Activated T-cell treated with anti-CD3 and anti-CD28 coated beads, Interleukin-2, amount 50 U/mL, for 72 hours (primary cell): ENCODE data around the gene GPR25. TPM values are rescaled to one million over a fixed set of nuclear protein-coding genes. Genes with fewer than 3 reads are reported as not detected.

Experiments
- ATAC-seq, 2 donors: fragments of 150-1000 bp; cut with Tn5 transposase; replicated peaks in 1 of 2; 2 replicates each; pipeline ENCODE4 v1.10.0; 2021; ENCODE audit warnings: moderate library complexity in 2 of 2, mild to moderate bottlenecking in 1 of 2
- DNase-seq, 2 donors: peaks; one replicate each; pipeline ENCODE4 v3.0.0; 2021 to 2022; ENCODE audit warnings: mixed read lengths in 1 of 2
- H3K27ac Mint-ChIP-seq: one replicate; pipeline ENCODE4 v1.8.0; 2022; ENCODE audit warnings: mild to moderate bottlenecking, moderate library complexity, mixed read lengths
- H3K27me3 Mint-ChIP-seq: one replicate; pipeline ENCODE4 v1.8.0; 2022; ENCODE audit warnings: low read depth, mixed read lengths
- H3K36me3 Mint-ChIP-seq, 2 donors: one replicate each; pipeline ENCODE4 v1.8.0; 2022; ENCODE audit warnings: mixed read lengths in 2 of 2, mild to moderate bottlenecking in 1 of 2; ENCODE audit not compliant: insufficient read depth in 2 of 2
- H3K4me1 Mint-ChIP-seq: one replicate; pipeline ENCODE4 v1.8.0; 2022; ENCODE audit warnings: low read depth, mixed read lengths
- H3K4me3 Mint-ChIP-seq, 2 donors: one replicate each; pipeline ENCODE4 v1.8.0; 2022; ENCODE audit warnings: mild to moderate bottlenecking in 2 of 2, mixed read lengths in 2 of 2, moderate library complexity in 2 of 2
- H3K9me3 Mint-ChIP-seq, 2 donors: one replicate each; pipeline ENCODE4 v1.8.0; 2022; ENCODE audit warnings: mixed read lengths in 2 of 2
- total RNA-seq, 2 donors: library from RNA; stranded (reverse); gene quantifications; one replicate each; pipeline ENCODE4 v1.2.3, GENCODE V29; 2022

GPR25 gene
- total RNA-seq, 2 donors from 2014 or later, result not detected

DNA sequence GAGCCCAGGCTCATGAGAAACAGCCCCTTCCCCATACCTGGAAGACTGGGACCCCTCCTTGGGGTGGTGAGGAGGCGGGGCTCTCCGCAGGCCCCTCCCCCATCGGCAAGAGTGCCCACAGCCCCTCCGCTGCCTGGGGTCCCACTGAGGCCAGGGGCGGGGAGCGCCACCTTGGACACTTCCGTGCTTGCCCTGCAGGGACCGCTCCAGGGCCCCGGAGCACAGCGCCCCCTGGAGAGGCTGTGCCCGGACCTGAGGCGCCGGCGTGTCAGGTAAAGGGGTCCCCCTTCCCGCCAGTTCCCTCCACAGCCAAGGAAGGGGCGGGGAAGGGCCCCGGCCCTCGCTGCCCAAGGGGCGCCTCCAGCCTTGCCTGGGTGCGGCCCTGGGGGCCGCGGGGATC lies 43.4 kb downstream of the GPR25 start:
- ATAC-seq (no peak), DNase-seq (no peak)
- no peaks in the 10 kb centered on the region for H3K4me1 Mint-ChIP-seq
- no peak overlapping the region for H3K27ac Mint-ChIP-seq
- no peak overlapping the region for H3K4me3 Mint-ChIP-seq
- H3K27me3 Mint-ChIP-seq, result peaks cover 53% of the 10 kb centered on the region
- H3K36me3 Mint-ChIP-seq, result no peaks in the 10 kb centered on the region
- H3K9me3 Mint-ChIP-seq, result no peaks in the 10 kb centered on the region

DNA sequence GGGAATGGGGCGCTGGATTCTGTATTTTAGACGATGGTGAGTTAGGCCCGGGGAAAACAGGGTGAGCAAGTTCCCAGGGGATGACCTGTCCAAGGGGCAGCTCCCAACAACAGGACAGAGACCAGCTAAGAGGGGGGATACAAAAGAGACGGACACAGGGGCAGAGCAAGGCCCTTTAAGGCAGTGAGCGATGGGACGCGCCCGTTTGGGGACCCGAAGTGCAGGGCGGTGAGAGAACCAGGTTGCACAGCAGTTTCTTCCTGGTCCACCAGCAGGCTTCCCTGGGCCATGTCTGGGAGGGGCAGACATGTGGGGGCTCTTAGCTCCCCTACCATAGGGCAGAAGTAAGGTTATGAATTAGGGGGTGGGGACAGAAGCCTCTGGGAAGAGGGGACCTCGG lies 43.9 kb downstream of the GPR25 start:
- no peaks in the 10 kb centered on the region for H3K36me3 Mint-ChIP-seq
- no peak for ATAC-seq
- H3K27me3 Mint-ChIP-seq, result peaks cover 58% of the 10 kb centered on the region
- no peaks in the 10 kb centered on the region for H3K9me3 Mint-ChIP-seq
- no peak for DNase-seq
- no peak overlapping the region for H3K4me3 Mint-ChIP-seq
- H3K27ac Mint-ChIP-seq, result no peak overlapping the region
- no peaks in the 10 kb centered on the region for H3K4me1 Mint-ChIP-seq

DNA sequence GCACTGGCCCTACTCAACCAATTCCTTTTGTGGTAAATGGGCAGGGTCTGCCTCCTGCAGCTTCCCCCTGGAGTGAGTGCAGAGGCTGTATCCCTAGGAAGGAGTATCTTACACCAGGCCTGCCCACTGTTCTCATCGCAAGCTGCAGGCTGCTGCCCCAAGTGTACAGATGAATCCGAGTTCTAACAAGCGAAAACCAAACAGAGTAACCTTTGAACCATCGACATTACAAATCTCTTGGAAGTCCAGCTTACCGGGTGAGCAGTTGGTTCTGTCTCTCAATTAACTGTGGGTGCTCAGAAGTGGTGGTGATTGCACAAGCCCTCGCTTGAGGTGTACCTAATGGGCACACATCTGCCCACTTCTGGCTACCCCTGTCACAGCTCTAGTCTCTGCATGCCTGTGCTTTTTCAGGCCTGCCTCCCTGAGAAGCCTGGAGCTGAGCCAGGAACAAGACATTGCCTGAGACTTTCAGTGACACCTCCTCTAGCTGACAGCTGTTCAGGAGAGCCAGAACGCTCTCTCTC lies 44.6 kb downstream of the GPR25 start:
- no peak overlapping the region for H3K4me3 Mint-ChIP-seq
- no peaks in the 10 kb centered on the region for H3K4me1 Mint-ChIP-seq
- no peak for ATAC-seq
- no peak for DNase-seq
- H3K9me3 Mint-ChIP-seq, result no peaks in the 10 kb centered on the region
- H3K27ac Mint-ChIP-seq, result no peak overlapping the region
- peaks cover 64% of the 10 kb centered on the region for H3K27me3 Mint-ChIP-seq
- H3K36me3 Mint-ChIP-seq, result no peaks in the 10 kb centered on the region

DNA sequence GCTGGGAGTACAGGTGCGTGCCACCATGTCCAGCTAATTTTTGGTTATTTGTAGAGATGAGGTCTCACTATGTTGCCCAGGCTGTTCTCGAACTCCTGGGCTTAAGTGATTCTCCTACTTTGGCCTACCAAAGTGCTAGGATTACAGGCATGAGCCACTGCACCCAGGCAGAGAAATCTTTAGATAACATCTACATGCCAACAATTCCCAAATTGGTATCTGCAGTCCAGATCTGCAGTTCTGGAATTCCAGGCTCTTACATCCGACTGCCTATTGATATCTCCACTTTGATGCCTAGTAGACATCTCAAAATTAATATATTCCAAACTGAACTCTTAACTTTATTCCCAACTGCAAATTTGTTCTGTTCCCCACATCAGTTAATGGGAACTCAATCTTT lies 45.2 kb downstream of the GPR25 start:
- ATAC-seq (no peak), DNase-seq (no peak)
- Mint-ChIP-seq H3K27me3 (peaks cover 64% of the 10 kb centered on the region), H3K36me3 (no peaks in the 10 kb centered on the region), H3K9me3 (no peaks in the 10 kb centered on the region), H3K27ac (no peak overlapping the region), H3K4me1 (no peaks in the 10 kb centered on the region), H3K4me3 (no peak overlapping the region)

DNA sequence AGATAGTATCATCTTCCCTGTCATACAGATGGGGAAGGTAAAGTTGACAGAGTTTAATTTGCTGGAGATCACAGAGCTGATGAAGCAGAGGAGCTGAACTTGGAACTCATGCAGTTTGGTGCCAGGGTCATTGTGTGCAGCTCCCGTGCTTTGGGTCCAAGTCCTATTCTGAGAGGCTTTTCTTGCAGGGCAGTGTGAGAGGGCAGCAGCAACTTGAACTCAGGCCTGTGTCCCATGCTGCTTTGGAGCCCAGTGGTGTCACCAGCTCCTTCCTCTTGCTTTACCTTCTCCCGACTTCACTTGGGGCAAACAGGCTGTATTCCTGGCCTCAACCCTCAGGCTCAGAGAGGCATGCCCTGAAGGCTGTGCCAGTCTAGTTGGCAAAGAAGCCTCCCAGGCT lies 46.6 kb downstream of the GPR25 start:
- Mint-ChIP-seq H3K4me3 (no peak overlapping the region), H3K36me3 (no peaks in the 10 kb centered on the region), H3K9me3 (no peaks in the 10 kb centered on the region), H3K27me3 (peaks cover 60% of the 10 kb centered on the region), H3K4me1 (no peaks in the 10 kb centered on the region), H3K27ac (no peak overlapping the region)
- no peak for DNase-seq
- no peak for ATAC-seq

DNA sequence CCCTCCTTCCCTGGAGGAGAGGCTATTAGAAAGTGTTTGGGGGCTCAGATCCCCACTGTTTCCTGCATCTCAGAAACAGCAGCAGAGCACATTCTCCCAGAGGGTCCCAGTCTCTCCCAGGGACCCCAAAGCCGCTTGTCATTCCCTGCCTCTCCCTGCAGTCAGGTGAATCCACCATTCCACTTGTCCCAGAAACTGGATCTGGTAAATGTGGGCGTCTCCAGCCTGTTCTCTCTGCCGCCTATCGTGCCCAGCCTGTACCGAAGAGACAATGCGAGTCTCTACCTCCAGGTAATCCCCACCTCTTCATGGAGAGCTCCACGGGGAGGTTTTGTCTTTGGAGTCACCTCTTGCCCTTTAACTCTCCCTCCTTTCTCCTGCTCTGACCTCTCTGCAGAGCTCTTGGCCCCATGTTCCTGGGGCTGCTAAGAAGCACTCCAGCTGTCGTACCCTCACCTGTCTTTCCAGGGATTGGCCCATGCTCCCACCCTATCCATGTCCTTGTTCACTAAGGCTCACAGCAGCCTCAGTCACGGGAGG lies 48.9 kb downstream of the GPR25 start:
- DNase-seq (no peak), ATAC-seq (no peak)
- Mint-ChIP-seq H3K27me3 (peaks cover 57% of the 10 kb centered on the region), H3K9me3 (no peaks in the 10 kb centered on the region), H3K27ac (no peak overlapping the region), H3K4me1 (peaks cover 12% of the 10 kb centered on the region), H3K4me3 (no peak overlapping the region), H3K36me3 (no peaks in the 10 kb centered on the region)

DNA sequence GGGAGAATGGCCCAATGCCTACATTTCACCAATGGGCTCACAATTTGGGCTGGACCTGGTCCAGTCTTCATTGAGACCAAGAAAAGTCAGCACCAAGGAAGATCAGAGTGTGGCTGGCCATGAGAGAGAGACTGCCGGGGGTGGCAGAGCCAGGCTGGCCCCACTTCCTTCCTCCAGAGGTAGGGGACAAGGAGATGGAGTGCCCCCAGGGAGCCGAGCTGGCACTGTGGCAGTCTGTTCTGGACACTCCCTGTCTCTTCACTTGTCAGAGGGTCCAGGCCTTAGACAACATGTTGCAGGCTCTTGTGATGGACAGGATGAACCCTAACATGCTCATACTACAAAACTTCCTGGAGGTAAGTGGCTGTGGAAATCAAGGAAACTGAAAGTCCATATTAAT lies 49.6 kb downstream of the GPR25 start:
- Mint-ChIP-seq H3K4me3 (no peak overlapping the region), H3K27ac (no peak overlapping the region), H3K36me3 (no peaks in the 10 kb centered on the region), H3K27me3 (peaks cover 59% of the 10 kb centered on the region), H3K4me1 (peaks cover 12% of the 10 kb centered on the region), H3K9me3 (no peaks in the 10 kb centered on the region)
- ATAC-seq, result no peak
- DNase-seq, result no peak

DNA sequence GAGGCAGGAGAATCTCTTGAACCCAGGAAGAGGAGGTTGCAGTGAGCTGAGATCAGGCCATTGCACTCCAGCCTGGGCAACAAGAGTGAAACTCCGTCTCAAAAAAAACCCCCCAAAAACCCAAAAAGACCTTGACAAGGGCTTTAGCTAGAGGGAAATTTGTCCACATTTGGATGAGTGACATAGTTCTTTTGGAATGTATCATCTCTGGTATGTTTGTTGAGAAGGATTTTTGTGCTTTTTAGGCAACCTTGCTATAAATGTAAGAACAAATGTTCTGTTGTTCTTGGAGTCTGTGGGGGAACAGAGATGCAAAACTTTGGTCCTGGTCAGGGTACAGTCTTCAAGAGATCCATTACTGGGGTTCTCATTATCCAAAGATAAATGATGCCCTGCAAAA lies 50.8 kb downstream of the GPR25 start:
- Mint-ChIP-seq H3K9me3 (no peaks in the 10 kb centered on the region), H3K36me3 (no peaks in the 10 kb centered on the region), H3K27ac (no peak overlapping the region), H3K4me1 (peaks cover 12% of the 10 kb centered on the region), H3K27me3 (peaks cover 64% of the 10 kb centered on the region), H3K4me3 (no peak overlapping the region)
- no peak for ATAC-seq
- no peak for DNase-seq

Other genes starting within 250 kb of the GPR25 start
- gene DDX59, start 203.1 kb upstream of the GPR25 start, total RNA-seq, result 10 to 100 TPM; 26.5 to 35.8 TPM
- gene CAMSAP2, start 134.1 kb upstream of the GPR25 start, total RNA-seq, result 1 to 10 TPM; 1.3 to 3.1 TPM
- gene INAVA, start 21.9 kb downstream of the GPR25 start, total RNA-seq, result not detected
- 100 to 1,000 TPM in 1 of 2 donors, 10 to 100 TPM in 1; 91.7 to 101 TPM for gene KIF21B, start 150.7 kb downstream of the GPR25 start, total RNA-seq
- gene CACNA1S, start 239.4 kb downstream of the GPR25 start, total RNA-seq, result not detected